ENCODE measurements around the gene ATXN2L. TPM values are rescaled to one million over a fixed set of nuclear protein-coding genes. Genes with fewer than 3 reads are reported as not detected.

Gene ATXN2L
- total RNA-seq, 4 donors from 2014 or later: 43.4 to 73.9 (median 52.6) TPM

DNA sequence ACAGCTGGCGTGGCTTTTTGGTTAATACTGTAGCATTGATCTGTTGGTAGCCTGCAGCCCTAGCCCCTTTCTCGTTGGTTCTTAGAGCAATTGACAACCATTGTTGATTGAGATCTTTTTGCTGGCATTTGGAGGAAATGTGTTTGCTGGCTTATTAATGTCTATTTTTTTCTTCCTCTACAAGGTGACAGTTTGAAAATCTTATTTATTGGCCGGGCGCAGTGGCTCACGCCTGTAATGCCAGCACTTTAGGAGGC lies 1.8 kb downstream of the ATXN2L start:
- Histone ChIP-seq H3K36me3 (peaks cover 31 to 50% (median 47%) of the 10 kb centered on the region in 4 donors), H3K9me3 (peaks cover 0 to 3% (median 0%) of the 10 kb centered on the region in 4 donors), H3K4me1 (peaks cover 23 to 42% (median 30%) of the 10 kb centered on the region in 4 donors), H3K27ac (replicated peaks in 1 of 4) (peak overlapping the region; percentile 99 to 100 (median 100)), H3K27me3 (no peaks in the 10 kb centered on the region), H3K4me3 (peak overlapping the region; percentile 94 to 100 (median 99))
- intact Hi-C loops (cut with DNase I): loop anchor here (5.0 kb wide), 2 partner anchors 38 to 123 kb away; partner anchors contain the start of gene SH2B1
- TF ChIP-seq EP300 (IDR thresholded peaks at IDR 0.05) (no peak), CTCF (IDR thresholded peaks at IDR 0.05) (no peak), POLR2A (IDR thresholded peaks at IDR 0.05; ENCODE audit: low read depth) (no peak), POLR2AphosphoS5 (IDR thresholded peaks at IDR 0.05) (no peak)
- 27% methylated on average over 5 of the region's 5 CpGs for WGBS
- no peak for DNase-seq (ENCODE audit: extremely low spot score)

DNA sequence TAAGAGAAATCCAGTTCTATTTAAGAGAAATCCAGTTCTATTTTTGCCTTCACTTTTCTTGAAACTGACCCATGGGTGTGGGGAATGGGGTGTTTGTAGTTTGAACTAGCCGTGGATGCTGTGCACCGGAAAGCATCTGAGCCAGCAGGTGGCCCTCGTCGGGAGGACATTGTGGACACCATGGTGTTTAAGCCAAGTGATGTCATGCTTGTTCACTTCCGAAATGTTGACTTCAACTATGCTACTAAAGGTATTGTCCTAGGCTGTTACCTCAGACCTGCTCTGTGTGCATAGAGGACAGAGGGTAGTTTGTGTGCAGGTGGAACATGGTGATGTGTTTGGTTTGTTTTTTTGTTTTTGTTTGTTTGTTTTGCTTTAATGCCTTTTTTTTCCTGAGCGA lies 3.3 kb downstream of the ATXN2L start:
- intact Hi-C loops (cut with DNase I): no loop called here
- peaks cover 46 to 64% (median 61%) of the 10 kb centered on the region in 4 donors for H3K36me3 ChIP-seq
- TF ChIP-seq CTCF (IDR thresholded peaks at IDR 0.05) (no peak), POLR2AphosphoS5 (IDR thresholded peaks at IDR 0.05) (no peak), EP300 (IDR thresholded peaks at IDR 0.05) (no peak), POLR2A (IDR thresholded peaks at IDR 0.05; ENCODE audit: low read depth) (no peak)

DNA sequence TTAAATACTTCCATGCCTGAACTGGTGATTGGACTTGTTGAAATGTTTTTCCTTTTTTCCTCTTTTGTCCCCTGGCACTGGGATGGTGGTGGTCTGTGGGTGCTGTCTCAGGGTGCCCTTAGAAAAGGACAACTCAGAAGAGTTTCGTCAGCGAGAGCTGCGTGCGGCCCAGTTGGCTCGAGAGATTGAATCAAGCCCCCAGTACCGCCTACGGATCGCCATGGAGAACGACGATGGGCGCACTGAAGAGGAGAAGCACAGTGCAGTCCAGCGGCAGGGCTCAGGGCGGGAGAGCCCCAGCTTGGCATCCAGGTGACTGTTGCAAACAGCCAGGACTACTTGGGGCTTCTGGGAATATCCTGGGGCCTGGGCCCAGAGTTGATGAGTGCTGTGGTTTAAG lies 6.9 kb downstream of the ATXN2L start:
- whole genome bisulfite sequencing: 94% methylated on average over 13 of the region's 13 CpGs
- H3K9me3 ChIP-seq: no peaks in the 10 kb centered on the region
- H3K36me3 ChIP-seq: peaks cover 82 to 97% (median 97%) of the 10 kb centered on the region in 4 donors
- no peaks in the 10 kb centered on the region for H3K27me3 ChIP-seq
- no peak overlapping the region for H3K27ac ChIP-seq (replicated peaks in 1 of 4)
- no peak for DNase-seq (ENCODE audit: extremely low spot score)
- intact Hi-C loops (cut with DNase I): no loop called here
- H3K4me1 ChIP-seq: peaks cover 17 to 29% (median 19%) of the 10 kb centered on the region in 4 donors
- TF ChIP-seq CTCF (IDR thresholded peaks at IDR 0.05) (no peak), POLR2AphosphoS5 (IDR thresholded peaks at IDR 0.05) (no peak), POLR2A (IDR thresholded peaks at IDR 0.05; ENCODE audit: low read depth) (no peak), EP300 (IDR thresholded peaks at IDR 0.05) (no peak)
- H3K4me3 ChIP-seq: no peak overlapping the region

More for the DNA sequence above, 3.3 kb downstream of the ATXN2L start:
- H3K9me3 ChIP-seq: peaks cover 0 to 3% (median 0%) of the 10 kb centered on the region in 4 donors
- H3K27me3 ChIP-seq: no peaks in the 10 kb centered on the region
- DNase-seq (ENCODE audit: extremely low spot score): no peak
- peaks cover 23 to 42% (median 30%) of the 10 kb centered on the region in 4 donors for H3K4me1 ChIP-seq
- no peak overlapping the region for H3K4me3 ChIP-seq
- no peak overlapping the region for H3K27ac ChIP-seq (replicated peaks in 1 of 4)
- WGBS: 43% methylated on average over 6 of the region's 6 CpGs

DNA sequence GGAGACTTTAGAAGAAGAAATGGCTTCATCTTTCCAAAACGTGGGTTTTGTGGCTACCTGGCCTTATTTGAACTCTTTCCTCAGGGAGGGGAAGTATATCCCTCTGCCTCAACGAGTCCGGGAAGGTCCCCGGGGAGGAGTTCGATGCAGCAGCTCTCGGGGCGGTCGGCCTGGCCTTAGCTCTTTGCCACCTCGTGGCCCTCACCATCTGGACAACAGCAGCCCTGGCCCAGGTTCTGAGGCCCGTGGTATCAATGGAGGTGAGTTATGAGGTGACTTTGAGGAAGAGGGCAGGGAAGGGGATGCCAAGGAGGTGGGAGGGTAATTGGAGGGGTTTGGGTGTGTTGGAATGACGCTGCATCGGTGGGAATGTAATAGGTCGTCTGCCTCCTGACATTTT lies 7.7 kb downstream of the ATXN2L start:
- no peak overlapping the region for H3K4me3 ChIP-seq
- H3K4me1 ChIP-seq: peaks cover 9 to 21% (median 11%) of the 10 kb centered on the region in 4 donors
- H3K27me3 ChIP-seq: no peaks in the 10 kb centered on the region
- H3K9me3 ChIP-seq: no peaks in the 10 kb centered on the region
- intact Hi-C loops (cut with DNase I): no loop called here
- no peak for TF ChIP-seq POLR2A (IDR thresholded peaks at IDR 0.05; ENCODE audit: low read depth)
- TF ChIP-seq POLR2AphosphoS5 (IDR thresholded peaks at IDR 0.05): no peak
- TF ChIP-seq EP300 (IDR thresholded peaks at IDR 0.05): no peak
- no peak for TF ChIP-seq CTCF (IDR thresholded peaks at IDR 0.05)
- WGBS: 87% methylated on average over 13 of the region's 13 CpGs
- H3K27ac ChIP-seq (replicated peaks in 1 of 4): no peak overlapping the region
- H3K36me3 ChIP-seq: peaks cover 90 to 100% (median 100%) of the 10 kb centered on the region in 4 donors
- DNase-seq (ENCODE audit: extremely low spot score): no peak

- no peak for DNase-seq (ENCODE audit: extremely low spot score)
- Histone ChIP-seq H3K4me1 (peaks cover 0 to 3% (median 1%) of the 10 kb centered on the region in 4 donors), H3K4me3 (no peak overlapping the region), H3K27ac (replicated peaks in 1 of 4) (no peak overlapping the region), H3K36me3 (peaks cover 83 to 90% (median 89%) of the 10 kb centered on the region in 4 donors), H3K9me3 (no peaks in the 10 kb centered on the region), H3K27me3 (no peaks in the 10 kb centered on the region)
- intact Hi-C loops (cut with DNase I): no loop called here
- TF ChIP-seq POLR2AphosphoS5 (IDR thresholded peaks at IDR 0.05) (no peak), POLR2A (IDR thresholded peaks at IDR 0.05; ENCODE audit: low read depth) (no peak), EP300 (IDR thresholded peaks at IDR 0.05) (no peak), CTCF (IDR thresholded peaks at IDR 0.05) (no peak)
- 86% methylated on average over 13 of the region's 14 CpGs for WGBS
These were observed 11.6 kb downstream of the ATXN2L start for GRCh38 chr16:28834349-28834748.

All from esophagus muscularis mucosa (tissue), 4 donors.